Right lung (tissue), 5 donors: ENCODE measurements around the gene SOWAHC. TPM values are rescaled to one million over a fixed set of nuclear protein-coding genes. Genes with fewer than 3 reads are reported as not detected.
"Not testable (repeated sequence)": the region's sequence is repeated elsewhere in the genome, so short reads cannot be mapped to it uniquely, and the experiment has no call there.

Experiments
- DNase-seq, 2 donors: peaks; one replicate each; pipeline ENCODE4 v3.0.0-alpha.2; 2013
- polyA plus RNA-seq, 5 donors: library from polyadenylated mRNA; unstranded; fragments of 120-200 nt; gene quantifications; one replicate each; pipeline versions ENCODE4 v1.2.1 to v1.2.3, GENCODE V29; 2013; ENCODE audit warnings: inconsistent platforms in 1 of 5, low replicate concordance in 1 of 5; ENCODE audit not compliant: insufficient read length in 5 of 5, insufficient read depth in 1 of 5

The SOWAHC gene
- polyA plus RNA-seq, 5 donors = 10.2 to 13.5 (median 11.2) TPM

- not testable (repeated sequence) for DNase-seq
Measured at GRCh38 chr2:109640000-109640399, 25.8 kb downstream of the SOWAHC start.

DNA sequence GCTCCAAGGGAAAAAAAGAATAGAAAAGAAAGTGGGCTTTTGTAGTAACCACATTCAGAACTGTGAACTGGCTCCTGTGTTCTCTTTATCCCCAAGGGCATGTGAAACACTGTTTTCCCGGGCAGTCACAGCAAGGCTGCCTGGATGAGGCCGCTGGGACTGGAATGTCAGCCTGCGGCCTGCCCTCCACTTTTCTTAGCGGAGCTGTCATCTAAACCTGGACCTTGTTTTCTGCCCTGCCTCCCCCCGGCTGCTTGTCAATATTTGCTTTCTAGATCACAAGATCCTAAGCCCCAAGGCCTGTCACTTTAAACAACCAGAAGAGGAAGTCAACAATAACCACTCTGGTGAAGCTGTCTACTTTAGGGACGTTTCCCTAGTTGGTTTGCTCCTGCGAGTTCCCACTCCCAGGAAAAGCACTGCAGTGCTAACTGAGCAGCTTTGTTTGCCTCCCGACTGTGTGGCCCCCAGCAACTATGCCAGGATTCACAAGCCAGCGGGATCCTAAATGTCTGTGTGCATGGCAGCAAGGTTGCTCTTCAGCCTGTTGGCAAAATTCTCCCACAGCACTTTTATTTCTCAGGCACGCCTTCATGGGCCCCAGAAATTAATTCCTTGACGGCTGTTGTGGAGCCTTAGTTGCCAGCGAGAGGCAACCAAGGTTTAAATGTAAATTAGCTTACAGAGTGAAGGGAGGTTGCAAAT lies 30.6 kb downstream of the SOWAHC start:
- DNase-seq = no peak

- DNase-seq = no peak
Measured at GRCh38 chr2:109645412-109646184, 31.4 kb downstream of the SOWAHC start.

GRCh38 chr2:109646961-109647360 lies 32.8 kb downstream of the SOWAHC start:
- DNase-seq = no peak

GRCh38 chr2:109647636-109648035 lies 33.5 kb downstream of the SOWAHC start:
- DNase-seq = no peak

DNA sequence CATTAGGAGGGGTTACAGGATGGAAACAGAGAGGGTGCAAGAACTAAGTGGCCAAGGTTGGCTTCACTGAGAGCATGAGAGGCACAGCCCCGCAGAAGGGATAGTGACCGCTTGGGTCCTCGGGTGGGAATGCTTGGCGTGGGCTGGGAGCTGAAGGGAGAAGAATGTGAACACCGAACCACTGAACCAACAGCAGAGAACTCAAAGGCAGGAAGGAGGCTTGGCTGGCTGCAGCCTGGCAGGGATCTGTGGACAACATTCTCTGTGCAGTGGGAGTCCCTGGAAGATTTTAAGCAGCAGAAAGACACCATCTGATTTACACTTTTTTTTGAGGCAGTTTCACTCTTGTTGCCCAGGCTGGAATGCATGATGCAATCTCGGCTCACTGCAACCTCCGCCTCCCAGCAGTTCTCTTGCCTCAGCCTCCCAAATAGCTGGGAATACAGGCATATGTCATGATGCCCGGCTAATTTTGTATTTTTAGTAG lies 33.9 kb downstream of the SOWAHC start:
- no peak for DNase-seq

- DNase-seq = no peak
Measured at GRCh38 chr2:109649736-109650695, 35.9 kb downstream of the SOWAHC start.

GRCh38 chr2:109654326-109655050 lies 40.3 kb downstream of the SOWAHC start:
- DNase-seq = no peak

DNA sequence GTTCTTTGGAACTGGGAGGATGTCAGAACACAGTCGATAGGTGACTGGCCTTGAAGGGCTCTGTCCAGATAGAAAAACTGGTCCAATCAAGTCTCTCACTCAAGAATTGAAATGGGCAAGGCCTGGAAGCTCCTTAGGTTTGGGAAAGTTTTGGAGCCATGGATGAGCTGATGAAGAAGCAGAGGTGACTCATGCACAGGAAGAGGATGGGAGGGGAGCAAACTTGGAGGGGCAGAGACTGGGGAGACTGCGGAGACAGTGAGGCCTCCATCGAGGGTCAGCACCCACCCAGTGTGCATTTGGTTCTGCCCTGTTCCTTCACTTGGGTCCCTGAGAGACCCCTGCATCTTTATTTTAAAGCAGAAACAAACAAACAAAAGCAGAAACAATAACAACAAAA lies 41.1 kb downstream of the SOWAHC start:
- DNase-seq = no peak

GRCh38 chr2:109659396-109660045 lies 45.4 kb downstream of the SOWAHC start:
- no peak for DNase-seq

GRCh38 chr2:109660046-109660860 lies 46.1 kb downstream of the SOWAHC start:
- no peak for DNase-seq

- no peak for DNase-seq
Measured at GRCh38 chr2:109662889-109663288, 48.7 kb downstream of the SOWAHC start.

- DNase-seq = peak in 1 of 2 donors; percentile 38
Measured at GRCh38 chr2:109663721-109664120, 49.6 kb downstream of the SOWAHC start.

DNA sequence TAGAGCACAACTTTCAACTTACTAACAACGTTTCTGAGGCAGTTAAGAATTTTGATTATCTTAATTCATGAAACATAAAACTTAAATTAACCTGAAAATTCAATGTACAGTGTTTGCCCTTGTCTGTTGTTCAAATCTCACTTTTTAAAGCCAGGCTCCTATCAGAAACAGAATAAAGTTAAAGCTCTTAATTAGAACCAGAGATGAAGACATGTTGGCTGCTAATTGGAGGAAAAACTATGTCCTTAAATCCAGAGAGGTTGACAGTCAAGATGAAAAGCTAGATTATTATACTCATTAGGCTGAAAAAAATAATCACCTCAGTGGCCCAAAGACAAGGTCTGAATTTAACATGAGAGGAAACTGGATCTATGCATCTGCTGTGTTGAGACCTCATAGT lies 52.3 kb downstream of the SOWAHC start:
- no peak for DNase-seq

Other genes starting within 250 kb of the SOWAHC start
- gene SEPTIN10, start 398 bp upstream of the SOWAHC start, polyA plus RNA-seq = 100 to 1,000 TPM in 4 of 5 donors, 10 to 100 TPM in 1; 99.4 to 162 (median 136) TPM
- gene RGPD5, start 179.9 kb downstream of the SOWAHC start, polyA plus RNA-seq = 10 to 100 TPM in 4 of 5 donors, 1 to 10 TPM in 1; 8.9 to 23.7 (median 20.0) TPM